Heart left ventricle (tissue), 13 donors: ENCODE results near the gene ZNF507.
A peak's percentile ranks its signal among the peaks of the same experiment; 100 is the strongest.

ENCODE experiments used
- POLR2A ChIP-seq, 2 donors: fragments of 450-650 bp; IDR thresholded peaks; one replicate each; pipeline ENCODE4 v1.6.1; 2017; ENCODE audit warnings: antibody characterized with exemption in 2 of 2, mild to moderate bottlenecking in 2 of 2, moderate library complexity in 2 of 2
- TF ChIP-seq, protein P1 (sequence below), 12 donors: fragments of 200-600 bp; sonication (generic) in 4 of 12; IDR thresholded peaks; one replicate each; pipeline versions ENCODE4 v1.5.0 to v1.8.0; 2018 to 2022; ENCODE audit warnings: antibody characterized with exemption in 12 of 12, mild to moderate bottlenecking in 5 of 12
- donor health status: ischemic (EF 13 %, LVEDD 7.1; RV severe dilation, severe dysfunction).
- donor health status: DM: no; HTN: yes; CAD: no.
- donor health status: DM: no; HTN: no; CAD: no.
- donor health status: ischemic (EF 25% LVEDD 6.9; RV normal size, moderate dysfunction).
- donor health status: ischemic (EF 25% LVEDD 5.7; RV mildly dilated, moderate dysfunction).
- donor health status: ischemic (EF 35%, LVEDD 5.7; RV mildly dilated, moderate dysfunction).
- donor health status: nonischemic (EF 11% LVEDD 7.7; RV severe dilation, severe dysfunction).
- donor health status: DM: yes; HTN: yes; CAD: no.
- donor health status: PGD.
- donor health status: ischemic (EF 29% LVEDD 5.4; RV normal size, mild dysfunction).
- donor health status: nonischemic (EF 23%, LVEDD 6.1; RV moderate dilation, normal function).

DNA sequence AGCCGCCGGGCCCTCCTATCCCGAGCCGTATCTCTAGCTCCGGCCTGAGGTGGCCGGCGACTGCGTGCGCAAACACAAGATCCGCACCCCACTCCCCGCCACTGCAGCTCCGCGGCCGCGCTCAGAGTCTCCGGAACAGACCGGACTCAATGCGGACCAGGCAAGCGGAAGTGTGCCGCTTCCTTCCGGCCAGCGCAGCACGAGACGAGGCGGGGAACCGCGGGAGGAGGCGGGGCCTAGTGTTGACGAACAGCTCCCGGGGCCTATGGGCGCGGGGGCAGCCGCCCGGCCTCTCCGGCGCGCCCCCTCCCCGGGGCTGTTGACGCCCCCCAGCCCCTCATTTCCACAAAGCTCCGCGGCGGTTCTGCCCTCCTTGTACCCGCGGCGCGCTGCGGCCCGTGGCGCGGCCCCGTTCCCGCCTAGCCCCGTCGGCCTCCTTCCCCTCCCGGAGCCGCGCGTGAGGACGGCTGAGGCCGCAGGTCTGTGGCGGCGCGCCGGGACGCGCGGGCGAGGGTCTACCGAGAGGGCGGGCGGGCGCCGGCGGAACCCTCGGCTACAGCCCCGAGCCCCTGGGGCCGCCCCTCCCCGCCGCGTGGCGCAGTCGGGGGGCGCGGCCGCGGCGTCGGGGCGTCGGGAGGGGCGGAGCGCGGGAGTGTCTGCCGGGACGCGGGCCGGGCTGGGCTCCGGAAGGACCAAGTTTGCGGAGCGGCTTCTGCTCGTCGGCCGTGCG lies 60.2 kb downstream of the ZNF507 start, which contains the start of gene DPY19L3:
- peak in 1 of 2 donors; percentile 93 for TF ChIP-seq POLR2A (IDR thresholded peaks at IDR 0.05)
- TF ChIP-seq, protein P1, sequence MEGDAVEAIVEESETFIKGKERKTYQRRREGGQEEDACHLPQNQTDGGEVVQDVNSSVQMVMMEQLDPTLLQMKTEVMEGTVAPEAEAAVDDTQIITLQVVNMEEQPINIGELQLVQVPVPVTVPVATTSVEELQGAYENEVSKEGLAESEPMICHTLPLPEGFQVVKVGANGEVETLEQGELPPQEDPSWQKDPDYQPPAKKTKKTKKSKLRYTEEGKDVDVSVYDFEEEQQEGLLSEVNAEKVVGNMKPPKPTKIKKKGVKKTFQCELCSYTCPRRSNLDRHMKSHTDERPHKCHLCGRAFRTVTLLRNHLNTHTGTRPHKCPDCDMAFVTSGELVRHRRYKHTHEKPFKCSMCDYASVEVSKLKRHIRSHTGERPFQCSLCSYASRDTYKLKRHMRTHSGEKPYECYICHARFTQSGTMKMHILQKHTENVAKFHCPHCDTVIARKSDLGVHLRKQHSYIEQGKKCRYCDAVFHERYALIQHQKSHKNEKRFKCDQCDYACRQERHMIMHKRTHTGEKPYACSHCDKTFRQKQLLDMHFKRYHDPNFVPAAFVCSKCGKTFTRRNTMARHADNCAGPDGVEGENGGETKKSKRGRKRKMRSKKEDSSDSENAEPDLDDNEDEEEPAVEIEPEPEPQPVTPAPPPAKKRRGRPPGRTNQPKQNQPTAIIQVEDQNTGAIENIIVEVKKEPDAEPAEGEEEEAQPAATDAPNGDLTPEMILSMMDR (IDR thresholded peaks at IDR 0.05): peak in 1 of 12 donors; percentile 20
